ENCODE data around the gene ST6GALNAC3.
A peak's percentile ranks its signal among the peaks of the same experiment; 100 is the strongest.

Gene ST6GALNAC3

DNA sequence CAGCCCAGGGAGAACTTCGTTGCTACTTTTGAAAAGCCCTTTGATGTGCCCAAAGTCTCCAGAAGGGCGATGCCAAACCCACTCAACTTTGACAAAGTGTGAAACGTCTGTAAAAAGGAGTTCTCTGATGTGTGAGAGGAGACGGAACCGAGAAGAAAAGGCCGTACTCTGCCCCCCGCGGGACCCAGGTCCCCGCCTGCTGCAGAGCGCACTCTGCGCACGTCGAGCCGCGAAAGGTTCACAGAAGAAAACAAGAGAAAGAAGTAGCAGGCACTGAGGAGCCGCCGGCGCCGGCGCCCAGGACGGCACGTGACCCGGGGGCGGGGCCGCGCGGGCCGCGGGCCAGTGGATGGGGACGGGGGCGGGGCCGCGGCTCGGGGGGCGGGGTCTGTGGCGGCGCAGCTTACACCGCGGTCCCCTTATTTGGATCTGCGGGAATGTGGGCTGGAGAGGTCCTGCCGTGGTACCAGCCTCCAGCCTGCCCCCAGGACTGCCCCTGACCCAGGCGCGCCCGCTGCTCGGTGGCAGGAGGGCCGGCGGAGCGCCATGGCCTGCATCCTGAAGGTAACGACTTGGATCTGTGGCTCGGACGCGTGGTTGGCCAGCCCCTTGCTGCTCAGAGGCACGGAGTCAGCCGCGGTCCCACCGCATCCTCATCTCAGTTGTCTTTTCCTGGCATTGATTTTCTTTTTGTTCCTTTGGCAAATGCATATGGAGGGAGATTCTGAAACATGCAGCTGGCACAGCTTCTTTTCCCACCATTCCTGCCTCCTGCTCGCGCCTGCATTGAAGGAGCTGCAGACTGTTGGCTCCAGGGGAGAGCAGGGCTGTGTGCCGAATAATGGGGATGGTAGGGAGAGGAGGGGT lies at the start of gene ST6GALNAC3:
Gene ST6GALNAC3, plus strand, starts transcription at position 426 of the 867 bp plus-strand sequence.
- Histone ChIP-seq H3K36me3 (ENCODE audit: control insufficient read depth in 1 of 2, insufficient read depth in 2 of 2, low read length in 2 of 2) (no peaks in the 10 kb centered on the region), H3K4me3 (ENCODE audit: low read depth in 1 of 2, low read length in 2 of 2) (peak within 1 kb of the TSS; percentile 73 to 83), H3K4me1 (ENCODE audit: control insufficient read depth in 1 of 2, insufficient read depth in 2 of 2, low read length in 2 of 2) (peaks cover 0 to 17% of the 10 kb centered on the region in 2 donors), H3K27ac (ENCODE audit: low read depth, low read length) (peak within 1 kb of the TSS; percentile 47), H3K9ac (ENCODE audit: low read depth in 1 of 2, low read length in 2 of 2) (peak within 1 kb of the TSS; percentile 15 to 61), H3K27me3 (ENCODE audit: control insufficient read depth in 1 of 2, insufficient read depth in 2 of 2, low read length in 2 of 2) (no peaks in the 10 kb centered on the region), H3K9me3 (ENCODE audit: control insufficient read depth in 1 of 2, low read length in 2 of 2) (no peaks in the 10 kb centered on the region)

DNA sequence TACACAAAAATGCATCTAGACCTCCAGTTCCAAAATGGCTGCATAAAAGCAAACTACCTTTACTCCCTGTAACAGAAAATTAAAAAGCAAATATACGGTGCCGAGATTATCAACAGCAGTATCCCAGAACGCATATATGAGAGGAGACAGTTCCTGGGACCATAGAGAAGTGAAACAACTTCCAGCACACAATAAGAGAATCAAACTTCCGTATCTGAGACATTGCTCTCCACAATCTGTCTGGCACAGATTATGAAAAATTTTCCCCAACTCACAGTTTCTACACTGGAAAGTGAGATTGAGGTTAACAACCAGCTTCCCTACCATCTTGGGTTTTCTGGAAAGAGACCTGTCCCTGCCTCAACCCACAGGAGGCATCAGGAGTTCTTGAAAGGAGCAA lies 47.2 kb upstream of the ST6GALNAC3 start:
- no peak overlapping the region for H3K27ac ChIP-seq (ENCODE audit: low read depth, low read length)
- no peaks in the 10 kb centered on the region for H3K4me1 ChIP-seq (ENCODE audit: control insufficient read depth in 1 of 2, insufficient read depth in 2 of 2, low read length in 2 of 2)
- no peaks in the 10 kb centered on the region for H3K36me3 ChIP-seq (ENCODE audit: control insufficient read depth in 1 of 2, insufficient read depth in 2 of 2, low read length in 2 of 2)
- no peak overlapping the region for H3K4me3 ChIP-seq (ENCODE audit: low read depth in 1 of 2, low read length in 2 of 2)
- no peaks in the 10 kb centered on the region for H3K27me3 ChIP-seq (ENCODE audit: control insufficient read depth in 1 of 2, insufficient read depth in 2 of 2, low read length in 2 of 2)
- H3K9me3 ChIP-seq (ENCODE audit: control insufficient read depth in 1 of 2, low read length in 2 of 2): no peaks in the 10 kb centered on the region
- H3K9ac ChIP-seq (ENCODE audit: low read depth in 1 of 2, low read length in 2 of 2): no peak overlapping the region

DNA sequence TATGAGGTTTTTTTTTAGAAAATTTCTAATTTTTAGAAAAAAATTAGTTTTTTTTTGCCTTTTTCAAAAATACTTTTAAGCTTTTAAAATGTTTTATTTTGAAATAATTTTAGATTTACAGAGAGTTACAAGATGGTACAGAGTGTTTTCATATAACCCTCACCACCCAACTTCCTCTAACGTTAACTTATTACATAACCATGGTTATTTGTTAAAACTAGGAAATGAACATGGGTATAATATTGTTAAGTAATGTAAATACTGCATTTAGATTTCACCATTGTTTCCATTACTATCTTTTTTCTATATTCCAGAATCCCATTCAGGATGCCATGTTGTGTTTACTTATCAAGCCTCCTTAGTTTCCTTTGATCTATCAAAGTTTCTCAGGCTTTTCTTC lies 45.2 kb upstream of the ST6GALNAC3 start:
- Histone ChIP-seq H3K9me3 (ENCODE audit: control insufficient read depth in 1 of 2, low read length in 2 of 2) (no peaks in the 10 kb centered on the region), H3K4me1 (ENCODE audit: control insufficient read depth in 1 of 2, insufficient read depth in 2 of 2, low read length in 2 of 2) (no peaks in the 10 kb centered on the region), H3K9ac (ENCODE audit: low read depth in 1 of 2, low read length in 2 of 2) (no peak overlapping the region), H3K27ac (ENCODE audit: low read depth, low read length) (no peak overlapping the region), H3K4me3 (ENCODE audit: low read depth in 1 of 2, low read length in 2 of 2) (no peak overlapping the region), H3K36me3 (ENCODE audit: control insufficient read depth in 1 of 2, insufficient read depth in 2 of 2, low read length in 2 of 2) (no peaks in the 10 kb centered on the region), H3K27me3 (ENCODE audit: control insufficient read depth in 1 of 2, insufficient read depth in 2 of 2, low read length in 2 of 2) (no peaks in the 10 kb centered on the region)

DNA sequence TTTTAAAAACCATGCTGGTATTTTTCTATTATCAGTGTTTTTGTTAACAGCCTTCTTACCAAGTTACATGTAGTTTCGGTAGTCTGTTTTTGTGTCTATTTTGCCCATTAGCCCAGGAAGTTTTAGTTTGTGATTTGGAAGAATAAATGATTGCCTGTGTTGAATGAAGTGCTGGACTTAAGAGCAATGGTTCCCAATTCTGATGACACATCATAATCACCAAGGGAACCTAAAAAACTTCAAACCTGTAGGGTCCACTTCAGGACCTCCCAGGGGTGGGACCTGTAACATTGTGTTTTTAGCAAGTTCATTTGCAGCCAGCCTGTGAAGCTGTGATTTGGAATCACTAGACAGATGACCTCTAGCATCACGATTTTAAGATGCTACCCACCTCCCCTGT lies 43.0 kb upstream of the ST6GALNAC3 start:
- Histone ChIP-seq H3K9me3 (ENCODE audit: control insufficient read depth in 1 of 2, low read length in 2 of 2) (no peaks in the 10 kb centered on the region), H3K9ac (ENCODE audit: low read depth in 1 of 2, low read length in 2 of 2) (no peak overlapping the region), H3K27ac (ENCODE audit: low read depth, low read length) (no peak overlapping the region), H3K4me3 (ENCODE audit: low read depth in 1 of 2, low read length in 2 of 2) (no peak overlapping the region), H3K36me3 (ENCODE audit: control insufficient read depth in 1 of 2, insufficient read depth in 2 of 2, low read length in 2 of 2) (no peaks in the 10 kb centered on the region), H3K4me1 (ENCODE audit: control insufficient read depth in 1 of 2, insufficient read depth in 2 of 2, low read length in 2 of 2) (no peaks in the 10 kb centered on the region), H3K27me3 (ENCODE audit: control insufficient read depth in 1 of 2, insufficient read depth in 2 of 2, low read length in 2 of 2) (no peaks in the 10 kb centered on the region)

DNA sequence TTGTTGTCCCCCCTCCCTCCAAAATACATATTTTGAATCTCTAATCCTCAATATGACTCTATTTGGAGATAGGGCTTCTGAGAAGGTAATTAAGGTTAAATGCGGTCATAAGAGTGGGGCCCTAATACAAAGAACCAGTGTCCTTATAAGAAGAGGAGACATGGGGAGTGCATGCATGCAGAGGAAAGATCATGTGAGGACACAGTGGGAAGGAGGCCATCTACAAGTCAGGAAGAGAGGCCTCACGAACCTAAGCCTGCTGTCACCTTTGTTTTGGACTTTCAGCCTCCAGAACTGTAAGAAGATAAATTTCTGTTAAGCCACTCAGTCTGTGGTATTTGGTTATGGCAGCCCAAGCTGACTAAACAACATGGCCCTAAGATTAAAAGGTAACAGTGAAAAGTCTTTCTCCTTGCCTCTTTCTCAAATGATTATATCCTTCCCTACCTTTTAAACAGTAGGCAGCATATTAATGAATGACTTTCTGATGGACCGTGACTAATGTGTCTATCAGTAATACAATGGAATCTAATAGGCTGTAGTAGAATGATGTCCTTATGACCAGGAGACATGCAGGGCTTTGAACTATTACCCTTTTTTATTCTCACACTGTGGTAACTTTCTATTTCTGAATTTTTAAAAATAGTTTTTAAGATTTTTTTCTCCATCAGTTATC lies 40.6 kb upstream of the ST6GALNAC3 start:
- H3K36me3 ChIP-seq (ENCODE audit: control insufficient read depth in 1 of 2, insufficient read depth in 2 of 2, low read length in 2 of 2): no peaks in the 10 kb centered on the region
- no peak overlapping the region for H3K27ac ChIP-seq (ENCODE audit: low read depth, low read length)

DNA sequence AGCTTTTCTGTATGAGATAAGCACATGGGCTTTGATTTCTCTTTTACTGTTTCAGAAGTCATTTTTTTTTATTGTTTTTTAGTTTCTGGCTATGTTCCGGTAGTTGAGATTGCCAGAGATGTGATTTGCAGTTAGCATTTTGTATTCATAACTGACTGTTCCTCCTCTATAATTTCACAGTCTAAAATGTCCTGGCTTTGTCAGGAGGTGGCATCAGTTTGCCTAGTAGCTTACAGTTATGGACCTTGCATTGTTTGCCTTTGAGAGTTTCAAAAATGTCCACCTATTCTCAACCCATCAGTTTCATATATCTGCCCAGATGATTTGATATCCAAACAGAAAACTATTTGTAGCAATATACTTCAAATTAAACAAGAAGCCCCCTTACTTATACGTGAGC lies 39.5 kb upstream of the ST6GALNAC3 start:
- Histone ChIP-seq H3K27ac (ENCODE audit: low read depth, low read length) (no peak overlapping the region), H3K27me3 (ENCODE audit: control insufficient read depth in 1 of 2, insufficient read depth in 2 of 2, low read length in 2 of 2) (no peaks in the 10 kb centered on the region), H3K4me3 (ENCODE audit: low read depth in 1 of 2, low read length in 2 of 2) (no peak overlapping the region), H3K36me3 (ENCODE audit: control insufficient read depth in 1 of 2, insufficient read depth in 2 of 2, low read length in 2 of 2) (no peaks in the 10 kb centered on the region), H3K9me3 (ENCODE audit: control insufficient read depth in 1 of 2, low read length in 2 of 2) (no peaks in the 10 kb centered on the region), H3K4me1 (ENCODE audit: control insufficient read depth in 1 of 2, insufficient read depth in 2 of 2, low read length in 2 of 2) (peaks cover 7 to 10% of the 10 kb centered on the region in 2 donors), H3K9ac (ENCODE audit: low read depth in 1 of 2, low read length in 2 of 2) (no peak overlapping the region)

More for the DNA sequence above, 40.6 kb upstream of the ST6GALNAC3 start:
- Histone ChIP-seq H3K9me3 (ENCODE audit: control insufficient read depth in 1 of 2, low read length in 2 of 2) (no peaks in the 10 kb centered on the region), H3K4me1 (ENCODE audit: control insufficient read depth in 1 of 2, insufficient read depth in 2 of 2, low read length in 2 of 2) (peaks cover 7 to 10% of the 10 kb centered on the region in 2 donors), H3K27me3 (ENCODE audit: control insufficient read depth in 1 of 2, insufficient read depth in 2 of 2, low read length in 2 of 2) (no peaks in the 10 kb centered on the region), H3K9ac (ENCODE audit: low read depth in 1 of 2, low read length in 2 of 2) (no peak overlapping the region), H3K4me3 (ENCODE audit: low read depth in 1 of 2, low read length in 2 of 2) (no peak overlapping the region)

DNA sequence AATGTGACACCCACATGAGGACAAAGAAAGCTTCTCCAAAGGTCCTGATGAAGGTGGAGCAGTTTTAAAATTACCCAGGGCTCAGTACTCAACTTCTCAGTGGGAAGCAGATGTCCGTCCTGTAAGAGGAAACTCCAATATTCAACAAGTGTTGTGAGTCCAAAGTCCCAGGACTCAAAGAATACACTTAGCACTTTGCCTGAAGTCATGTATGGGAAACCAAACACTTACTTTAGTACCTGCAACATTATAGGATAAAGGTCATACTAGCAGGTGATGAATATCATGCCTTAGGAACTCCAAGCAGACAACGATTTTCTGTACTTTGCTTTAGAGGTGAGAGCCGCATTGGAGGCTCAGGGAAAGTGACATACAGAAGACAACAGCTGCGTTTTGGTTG lies 37.2 kb upstream of the ST6GALNAC3 start:
- no peak overlapping the region for H3K4me3 ChIP-seq (ENCODE audit: low read depth in 1 of 2, low read length in 2 of 2)
- H3K27ac ChIP-seq (ENCODE audit: low read depth, low read length): no peak overlapping the region
- H3K36me3 ChIP-seq (ENCODE audit: control insufficient read depth in 1 of 2, insufficient read depth in 2 of 2, low read length in 2 of 2): no peaks in the 10 kb centered on the region
- no peak overlapping the region for H3K9ac ChIP-seq (ENCODE audit: low read depth in 1 of 2, low read length in 2 of 2)
- peaks cover 7 to 10% of the 10 kb centered on the region in 2 donors for H3K4me1 ChIP-seq (ENCODE audit: control insufficient read depth in 1 of 2, insufficient read depth in 2 of 2, low read length in 2 of 2)
- H3K27me3 ChIP-seq (ENCODE audit: control insufficient read depth in 1 of 2, insufficient read depth in 2 of 2, low read length in 2 of 2): no peaks in the 10 kb centered on the region
- H3K9me3 ChIP-seq (ENCODE audit: control insufficient read depth in 1 of 2, low read length in 2 of 2): no peaks in the 10 kb centered on the region

DNA sequence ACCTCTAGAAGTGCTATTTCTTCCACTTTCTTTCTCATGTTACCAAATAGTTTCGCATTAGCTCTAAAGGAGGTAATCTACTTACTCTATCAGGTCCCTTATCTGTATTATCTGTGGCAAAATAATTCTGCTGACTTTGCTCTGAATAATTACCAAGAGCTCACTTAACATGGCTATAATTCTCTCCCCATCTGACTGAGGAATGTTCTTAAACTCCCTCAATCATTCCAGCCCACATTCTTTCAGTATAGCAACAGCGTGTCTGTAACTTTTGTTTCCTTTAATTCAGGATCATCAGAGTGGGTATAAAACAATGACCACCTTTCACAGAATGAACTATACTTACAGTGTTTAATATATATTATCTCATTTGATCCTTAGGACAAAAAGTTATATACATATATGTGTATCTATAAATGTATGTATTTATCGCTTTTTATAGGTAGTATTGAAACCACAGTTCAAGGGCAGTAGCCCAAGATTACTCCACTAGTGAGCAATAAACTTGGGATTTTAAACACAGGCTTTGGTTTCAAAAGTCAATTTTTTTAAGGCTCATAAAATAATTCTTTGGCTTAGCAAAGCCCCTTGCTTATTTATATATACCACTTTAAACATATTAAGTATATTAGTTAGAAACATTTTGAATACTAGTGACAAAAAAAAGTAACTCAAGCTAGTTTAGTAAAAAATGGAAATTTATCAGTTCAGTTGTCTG lies 36.1 kb upstream of the ST6GALNAC3 start:
- no peaks in the 10 kb centered on the region for H3K36me3 ChIP-seq (ENCODE audit: control insufficient read depth in 1 of 2, insufficient read depth in 2 of 2, low read length in 2 of 2)
- H3K9ac ChIP-seq (ENCODE audit: low read depth in 1 of 2, low read length in 2 of 2): no peak overlapping the region
- H3K4me1 ChIP-seq (ENCODE audit: control insufficient read depth in 1 of 2, insufficient read depth in 2 of 2, low read length in 2 of 2): peaks cover 7 to 10% of the 10 kb centered on the region in 2 donors
- H3K27ac ChIP-seq (ENCODE audit: low read depth, low read length): no peak overlapping the region
- no peaks in the 10 kb centered on the region for H3K9me3 ChIP-seq (ENCODE audit: control insufficient read depth in 1 of 2, low read length in 2 of 2)
- H3K4me3 ChIP-seq (ENCODE audit: low read depth in 1 of 2, low read length in 2 of 2): no peak overlapping the region
- no peaks in the 10 kb centered on the region for H3K27me3 ChIP-seq (ENCODE audit: control insufficient read depth in 1 of 2, insufficient read depth in 2 of 2, low read length in 2 of 2)

DNA sequence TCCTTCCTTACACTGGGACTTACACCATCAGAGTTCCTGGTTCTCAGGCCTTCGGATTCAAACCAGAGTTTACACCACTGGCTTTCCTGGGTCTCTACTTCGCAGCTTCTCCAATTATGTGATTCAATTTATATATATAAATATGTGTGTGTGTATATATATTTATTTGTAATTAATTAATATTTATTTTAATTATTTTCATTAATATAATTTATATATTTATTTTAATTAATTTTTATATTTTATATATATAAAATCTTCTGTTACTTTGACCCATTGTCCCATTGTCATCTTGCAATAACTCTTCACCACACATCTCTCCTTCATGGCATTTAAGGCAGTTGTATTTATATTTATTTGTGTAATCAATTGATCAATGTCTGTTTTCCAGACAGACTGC lies 28.4 kb upstream of the ST6GALNAC3 start:
- no peaks in the 10 kb centered on the region for H3K36me3 ChIP-seq (ENCODE audit: control insufficient read depth in 1 of 2, insufficient read depth in 2 of 2, low read length in 2 of 2)
- H3K27ac ChIP-seq (ENCODE audit: low read depth, low read length): no peak overlapping the region
- no peaks in the 10 kb centered on the region for H3K4me1 ChIP-seq (ENCODE audit: control insufficient read depth in 1 of 2, insufficient read depth in 2 of 2, low read length in 2 of 2)
- H3K4me3 ChIP-seq (ENCODE audit: low read depth in 1 of 2, low read length in 2 of 2): no peak overlapping the region
- H3K9ac ChIP-seq (ENCODE audit: low read depth in 1 of 2, low read length in 2 of 2): no peak overlapping the region
- H3K9me3 ChIP-seq (ENCODE audit: control insufficient read depth in 1 of 2, low read length in 2 of 2): no peaks in the 10 kb centered on the region
- H3K27me3 ChIP-seq (ENCODE audit: control insufficient read depth in 1 of 2, insufficient read depth in 2 of 2, low read length in 2 of 2): no peaks in the 10 kb centered on the region

DNA sequence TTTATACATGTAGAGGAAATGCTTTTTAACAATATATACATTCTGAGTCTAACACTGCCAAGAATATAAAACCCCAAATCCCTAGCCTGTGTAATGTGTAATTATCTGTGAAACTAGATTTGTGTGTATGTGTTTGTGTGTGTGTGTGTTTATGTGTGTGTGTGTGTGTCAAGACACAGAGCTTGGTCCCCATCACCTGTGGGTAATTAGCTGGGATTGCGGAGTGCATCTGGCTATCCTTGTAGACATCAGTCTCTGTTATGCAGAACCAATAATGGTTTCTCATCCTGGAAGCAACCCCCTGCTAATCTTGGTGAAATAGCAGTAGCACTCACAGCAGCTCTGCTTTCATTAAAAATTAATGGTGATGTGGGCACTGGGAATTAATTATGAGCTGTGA lies 26.3 kb upstream of the ST6GALNAC3 start:
- no peaks in the 10 kb centered on the region for H3K27me3 ChIP-seq (ENCODE audit: control insufficient read depth in 1 of 2, insufficient read depth in 2 of 2, low read length in 2 of 2)
- no peaks in the 10 kb centered on the region for H3K4me1 ChIP-seq (ENCODE audit: control insufficient read depth in 1 of 2, insufficient read depth in 2 of 2, low read length in 2 of 2)
- no peaks in the 10 kb centered on the region for H3K9me3 ChIP-seq (ENCODE audit: control insufficient read depth in 1 of 2, low read length in 2 of 2)
- no peak overlapping the region for H3K4me3 ChIP-seq (ENCODE audit: low read depth in 1 of 2, low read length in 2 of 2)
- no peak overlapping the region for H3K9ac ChIP-seq (ENCODE audit: low read depth in 1 of 2, low read length in 2 of 2)
- H3K36me3 ChIP-seq (ENCODE audit: control insufficient read depth in 1 of 2, insufficient read depth in 2 of 2, low read length in 2 of 2): no peaks in the 10 kb centered on the region
- H3K27ac ChIP-seq (ENCODE audit: low read depth, low read length): no peak overlapping the region

Data from duodenal mucosa (tissue), 2 donors.